ENCODE data around the gene SAMD11. TPM values are rescaled to one million over a fixed set of nuclear protein-coding genes. Genes with fewer than 3 reads are reported as not detected.
"Not testable (repeated sequence)": the region's sequence is repeated elsewhere in the genome, so short reads cannot be mapped to it uniquely, and the experiment has no call there.

SAMD11 gene
- polyA plus RNA-seq, 3 donors from 2014 or later: 0.14 TPM; not detected in 2

DNA sequence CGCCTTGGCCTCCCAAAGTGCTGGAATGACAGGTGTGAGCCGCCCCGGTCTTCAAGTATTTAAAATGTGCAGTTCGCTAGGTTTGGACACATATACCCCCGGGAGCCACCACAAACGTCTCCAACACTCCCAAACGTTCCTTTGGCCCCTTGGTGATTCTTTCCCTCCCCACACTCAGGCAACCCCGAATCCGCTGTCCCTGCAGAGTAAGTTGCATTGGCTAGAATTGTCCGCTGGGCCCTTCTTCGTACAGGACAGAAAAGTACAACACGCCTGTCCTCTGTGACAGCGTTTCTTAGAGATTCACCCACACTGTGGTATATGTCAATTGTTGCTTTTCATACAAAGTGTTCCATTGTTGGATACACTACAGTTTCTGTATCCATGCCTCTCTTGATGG, 61.4 kb downstream of the SAMD11 start:
- H3K4me3 Mint-ChIP-seq: no peak overlapping the region
- peaks cover 0 to 2% (median 0%) of the 10 kb centered on the region in 6 donors for H3K9me3 Mint-ChIP-seq
- H3K4me1 Mint-ChIP-seq: no peaks in the 10 kb centered on the region
- no peak overlapping the region for H3K27ac Mint-ChIP-seq
- no peaks in the 10 kb centered on the region for H3K36me3 Mint-ChIP-seq
- peaks cover 2 to 13% (median 5%) of the 10 kb centered on the region in 3 donors for H3K27me3 Mint-ChIP-seq (ENCODE audit: low read depth in 3 of 3)
- no peak for DNase-seq

DNA sequence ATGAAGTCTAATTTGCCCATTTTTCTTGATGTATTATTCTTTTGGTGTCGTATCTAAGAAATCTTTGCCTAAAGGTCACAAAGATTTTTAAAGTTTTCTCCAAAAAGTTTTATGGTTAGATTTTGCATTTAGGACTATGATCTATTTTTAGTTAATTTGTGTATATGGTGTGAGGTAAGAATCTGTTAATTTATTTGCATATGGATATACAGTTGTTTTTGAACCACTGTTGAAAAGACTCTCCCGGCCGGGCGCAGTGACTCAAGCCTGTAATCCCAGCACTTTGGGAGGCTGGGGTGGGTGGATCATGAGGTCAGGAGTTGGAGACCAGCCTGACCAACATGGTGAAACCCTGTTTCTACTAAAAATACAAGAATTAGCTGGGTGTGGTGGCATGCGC, 64.3 kb downstream of the SAMD11 start:
- H3K4me1 Mint-ChIP-seq, H3K36me3 Mint-ChIP-seq, DNase-seq, H3K27ac Mint-ChIP-seq, H3K4me3 Mint-ChIP-seq, H3K9me3 Mint-ChIP-seq: not testable (repeated sequence)
- peaks cover 2 to 23% (median 8%) of the 10 kb centered on the region in 3 donors for H3K27me3 Mint-ChIP-seq (ENCODE audit: low read depth in 3 of 3)

DNA sequence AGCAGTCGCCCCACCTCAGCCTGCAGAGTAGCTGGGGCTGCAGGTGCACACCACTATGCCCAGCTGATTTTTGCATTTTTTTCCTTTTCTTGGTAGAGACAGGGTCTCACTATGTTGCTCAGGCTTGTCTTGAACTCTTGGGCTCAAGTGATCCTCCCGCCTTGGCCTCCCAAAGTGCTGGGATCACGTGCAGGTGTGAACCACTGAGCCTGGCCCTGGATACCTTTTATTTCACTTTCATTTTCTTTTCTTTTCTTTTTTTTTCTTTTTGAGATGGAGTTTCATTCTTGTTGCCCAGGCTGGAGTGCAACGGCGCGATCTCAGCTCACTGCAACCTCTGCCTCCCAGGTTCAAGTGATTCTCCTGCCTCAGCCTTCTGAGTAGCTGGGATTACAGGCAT, 67.6 kb downstream of the SAMD11 start:
- not testable (repeated sequence) for H3K4me3 Mint-ChIP-seq, DNase-seq, H3K27ac Mint-ChIP-seq, H3K4me1 Mint-ChIP-seq, H3K9me3 Mint-ChIP-seq, H3K36me3 Mint-ChIP-seq
- H3K27me3 Mint-ChIP-seq (ENCODE audit: low read depth in 3 of 3): peaks cover 7 to 21% (median 20%) of the 10 kb centered on the region in 3 donors

- no peak overlapping the region for H3K27ac Mint-ChIP-seq
- H3K36me3 Mint-ChIP-seq: no peaks in the 10 kb centered on the region
- H3K9me3 Mint-ChIP-seq: peaks cover 0 to 10% (median 1%) of the 10 kb centered on the region in 6 donors
- peaks cover 7 to 22% (median 20%) of the 10 kb centered on the region in 3 donors for H3K27me3 Mint-ChIP-seq (ENCODE audit: low read depth in 3 of 3)
- no peak for DNase-seq
- no peak overlapping the region for H3K4me3 Mint-ChIP-seq
- peaks cover 0 to 3% of the 10 kb centered on the region in 2 donors for H3K4me1 Mint-ChIP-seq
These were observed 68.2 kb downstream of the SAMD11 start for GRCh38 chr1:991895-992294.

GRCh38 chr1:992362-992761, 68.6 kb downstream of the SAMD11 start:
- peaks cover 9 to 24% (median 22%) of the 10 kb centered on the region in 3 donors for H3K27me3 Mint-ChIP-seq (ENCODE audit: low read depth in 3 of 3)
- DNase-seq: no peak
- no peaks in the 10 kb centered on the region for H3K36me3 Mint-ChIP-seq
- H3K27ac Mint-ChIP-seq: no peak overlapping the region
- H3K9me3 Mint-ChIP-seq: peaks cover 0 to 10% (median 1%) of the 10 kb centered on the region in 6 donors
- peaks cover 0 to 3% of the 10 kb centered on the region in 2 donors for H3K4me1 Mint-ChIP-seq
- no peak overlapping the region for H3K4me3 Mint-ChIP-seq

GRCh38 chr1:993379-993995, 69.8 kb downstream of the SAMD11 start:
- no peak overlapping the region for H3K4me3 Mint-ChIP-seq
- H3K27ac Mint-ChIP-seq: no peak overlapping the region
- H3K27me3 Mint-ChIP-seq (ENCODE audit: low read depth in 3 of 3): peaks cover 8 to 24% (median 21%) of the 10 kb centered on the region in 3 donors
- no peak for DNase-seq
- H3K9me3 Mint-ChIP-seq: peaks cover 0 to 8% (median 1%) of the 10 kb centered on the region in 6 donors
- no peaks in the 10 kb centered on the region for H3K36me3 Mint-ChIP-seq
- H3K4me1 Mint-ChIP-seq: peaks cover 0 to 3% of the 10 kb centered on the region in 2 donors

Other genes starting within 250 kb of the SAMD11 start
- gene OR4F16, start 237.3 kb upstream of the SAMD11 start, polyA plus RNA-seq: not detected
- gene NOC2L, start 35.3 kb downstream of the SAMD11 start, polyA plus RNA-seq: 10 to 100 TPM; 48.2 to 69.8 (median 53.5) TPM
- gene KLHL17, start 36.7 kb downstream of the SAMD11 start, polyA plus RNA-seq: 1 to 10 TPM in 2 of 3 donors, not detected in 1; 1.8 to 2.2 TPM
- gene PLEKHN1, start 42.6 kb downstream of the SAMD11 start, polyA plus RNA-seq: 1 to 10 TPM in 1 of 3 donors, under 1 TPM in 2; 0.14 to 2.2 (median 0.68) TPM
- gene PERM1, start 58.2 kb downstream of the SAMD11 start, polyA plus RNA-seq: not detected
- gene HES4, start 76.2 kb downstream of the SAMD11 start, polyA plus RNA-seq: 1 to 10 TPM; 2.3 to 7.7 (median 2.4) TPM
- 100 to 1,000 TPM; 304 to 360 (median 354) TPM for gene ISG15, start 89.6 kb downstream of the SAMD11 start, polyA plus RNA-seq
- gene AGRN, start 96.2 kb downstream of the SAMD11 start, polyA plus RNA-seq: under 1 TPM in 1 of 3 donors, not detected in 2; 0.87 TPM
- not detected for gene RNF223, start 150.4 kb downstream of the SAMD11 start, polyA plus RNA-seq
- 1 to 10 TPM in 2 of 3 donors, under 1 TPM in 1; 0.99 to 7.5 (median 4.1) TPM for gene C1orf159, start 192.2 kb downstream of the SAMD11 start, polyA plus RNA-seq
- under 1 TPM; 0.68 to 0.83 (median 0.69) TPM for gene TTLL10, start 250.0 kb downstream of the SAMD11 start, polyA plus RNA-seq